Lung (tissue), 12 donors: ENCODE measurements around the gene SART3. TPM values are rescaled to one million over a fixed set of nuclear protein-coding genes. Genes with fewer than 3 reads are reported as not detected.

Experiments
- ATAC-seq: fragments of 200-7000 bp; cut with Tn5 transposase; one replicate; pipeline ENCODE4 v1.9.1; 2020; ENCODE audit warnings: moderate number of reproducible peaks; ENCODE audit not compliant: insufficient read depth, low FRiP score
- DNase-seq, 3 donors: peaks; one replicate each; pipeline ENCODE4 v3.0.0-alpha.2; 2013 to 2017
- H3K27ac ChIP-seq, 2 donors: one replicate each; pipeline ENCODE4 v1.5.1; 2013; ENCODE audit warnings: mild to moderate bottlenecking in 2 of 2, moderate library complexity in 2 of 2, control low read depth in 1 of 2, inconsistent platforms in 1 of 2, low read depth in 1 of 2, low read length in 1 of 2
- H3K27me3 ChIP-seq, 3 donors: one replicate each; pipeline ENCODE4 v1.5.1; 2013; ENCODE audit warnings: low read length in 2 of 3; ENCODE audit not compliant: control insufficient read depth in 3 of 3, insufficient read depth in 3 of 3
- H3K36me3 ChIP-seq, 4 donors: one replicate each; pipeline ENCODE4 v1.5.1; 2013; ENCODE audit warnings: low read length in 4 of 4, mild to moderate bottlenecking in 1 of 4, moderate library complexity in 1 of 4; ENCODE audit not compliant: control insufficient read depth in 4 of 4, insufficient read depth in 4 of 4
- H3K4me1 ChIP-seq, 5 donors: one replicate each; pipeline ENCODE4 v1.5.1; 2013; ENCODE audit warnings: low read length in 5 of 5, mild to moderate bottlenecking in 2 of 5, moderate library complexity in 1 of 5; ENCODE audit not compliant: control insufficient read depth in 5 of 5, insufficient read depth in 5 of 5
- H3K4me3 ChIP-seq: one replicate; pipeline ENCODE4 v1.5.1; 2013; ENCODE audit warnings: mild to moderate bottlenecking, control low read depth, moderate library complexity
- H3K9ac ChIP-seq, 2 donors: one replicate each; pipeline ENCODE4 v1.5.1; 2013; ENCODE audit warnings: low read length in 2 of 2, control low read depth in 1 of 2; ENCODE audit not compliant: insufficient read depth in 1 of 2
- H3K9me3 ChIP-seq, 4 donors: one replicate each; pipeline ENCODE4 v1.5.1; 2013; ENCODE audit warnings: low read length in 3 of 4, mild to moderate bottlenecking in 1 of 4, moderate library complexity in 1 of 4; ENCODE audit not compliant: control insufficient read depth in 4 of 4, insufficient read depth in 3 of 4
- WGBS, 2 donors: extraction: QIAGEN DNeasy Blood & Tissue Kit; methylation state at CpG; one replicate each; pipeline ENCODE4 v1.1.7; 2013; 5-methylcytosine and 5-hydroxymethylcytosine counted together
- polyA plus RNA-seq, 2 donors: library from polyadenylated mRNA; stranded (reverse); fragments of 200-250 nt; gene quantifications; one replicate each; pipeline ENCODE4 v1.2.1, GENCODE V29; 2013
- total RNA-seq, 2 donors: library from RNA; depleted of rRNA in 1 of 2; stranded (reverse); fragments of >200 nt in 1 of 2; gene quantifications; one replicate each; pipeline ENCODE4 v1.2.1, GENCODE V29; 2014 to 2021
- TF ChIP-seq, protein P1 (sequence below): IDR thresholded peaks from 2 replicates; pipeline ENCODE4 v1.5.1; 2012; ENCODE audit warnings: mild to moderate bottlenecking; ENCODE audit errors: control extremely low read depth, extremely low read depth
- donor health status: control.
- donor health status: control.
- donor health status: Bipolar disorder and iron deficiency.
- donor health status: healthy.
- donor health status: DM: yes; HTN: yes; CAD: no.

Gene SART3
- total and polyA plus RNA-seq, 4 donors: 12.2 to 107 (median 34.9) TPM

GRCh38 chr12:108563136-108563803 is 2.3 kb upstream of the SART3 start:
- ATAC-seq: no peak
- Histone ChIP-seq H3K27ac (peak overlapping the region; percentile 90 to 98), H3K36me3 (peaks cover 17 to 39% (median 31%) of the 10 kb centered on the region in 4 donors), H3K27me3 (no peaks in the 10 kb centered on the region), H3K9me3 (no peaks in the 10 kb centered on the region), H3K4me1 (peaks cover 0 to 26% (median 9%) of the 10 kb centered on the region in 5 donors), H3K9ac (peak overlapping the region; percentile 44 to 85), H3K4me3 (peak overlapping the region; percentile 96)
- 1 to 2% methylated on average over 14 of the region's 14 CpGs for WGBS, 2 donors
- peak; percentile 86 to 91 (median 90) for DNase-seq
- TF ChIP-seq, protein P1, sequence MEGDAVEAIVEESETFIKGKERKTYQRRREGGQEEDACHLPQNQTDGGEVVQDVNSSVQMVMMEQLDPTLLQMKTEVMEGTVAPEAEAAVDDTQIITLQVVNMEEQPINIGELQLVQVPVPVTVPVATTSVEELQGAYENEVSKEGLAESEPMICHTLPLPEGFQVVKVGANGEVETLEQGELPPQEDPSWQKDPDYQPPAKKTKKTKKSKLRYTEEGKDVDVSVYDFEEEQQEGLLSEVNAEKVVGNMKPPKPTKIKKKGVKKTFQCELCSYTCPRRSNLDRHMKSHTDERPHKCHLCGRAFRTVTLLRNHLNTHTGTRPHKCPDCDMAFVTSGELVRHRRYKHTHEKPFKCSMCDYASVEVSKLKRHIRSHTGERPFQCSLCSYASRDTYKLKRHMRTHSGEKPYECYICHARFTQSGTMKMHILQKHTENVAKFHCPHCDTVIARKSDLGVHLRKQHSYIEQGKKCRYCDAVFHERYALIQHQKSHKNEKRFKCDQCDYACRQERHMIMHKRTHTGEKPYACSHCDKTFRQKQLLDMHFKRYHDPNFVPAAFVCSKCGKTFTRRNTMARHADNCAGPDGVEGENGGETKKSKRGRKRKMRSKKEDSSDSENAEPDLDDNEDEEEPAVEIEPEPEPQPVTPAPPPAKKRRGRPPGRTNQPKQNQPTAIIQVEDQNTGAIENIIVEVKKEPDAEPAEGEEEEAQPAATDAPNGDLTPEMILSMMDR: peak; percentile 90

- peak within 1 kb of the TSS; percentile 96 for H3K4me3 ChIP-seq
- peak within 1 kb of the TSS; percentile 81 to 90 for H3K9ac ChIP-seq
- H3K9me3 ChIP-seq: no peaks in the 10 kb centered on the region
- peaks cover 10 to 33% (median 27%) of the 10 kb centered on the region in 4 donors for H3K36me3 ChIP-seq
- TF ChIP-seq, protein P1: no peak
- peaks cover 0 to 26% (median 12%) of the 10 kb centered on the region in 5 donors for H3K4me1 ChIP-seq
- H3K27me3 ChIP-seq: no peaks in the 10 kb centered on the region
- ATAC-seq (peak; percentile 87), DNase-seq (peak; percentile 99)
- 0 to 1% methylated on average over 69 to 72 of the region's 72 CpGs for WGBS, 2 donors
- H3K27ac ChIP-seq: peak within 1 kb of the TSS; percentile 90 to 98
Measured at GRCh38 chr12:108562348-108563135, 1.6 kb upstream of the SART3 start, which contains the start of gene ISCU. Gene ISCU, plus strand, starts transcription at chr12:108562596. Its CDS starts 27 bp downstream, at chr12:108562623.

DNA sequence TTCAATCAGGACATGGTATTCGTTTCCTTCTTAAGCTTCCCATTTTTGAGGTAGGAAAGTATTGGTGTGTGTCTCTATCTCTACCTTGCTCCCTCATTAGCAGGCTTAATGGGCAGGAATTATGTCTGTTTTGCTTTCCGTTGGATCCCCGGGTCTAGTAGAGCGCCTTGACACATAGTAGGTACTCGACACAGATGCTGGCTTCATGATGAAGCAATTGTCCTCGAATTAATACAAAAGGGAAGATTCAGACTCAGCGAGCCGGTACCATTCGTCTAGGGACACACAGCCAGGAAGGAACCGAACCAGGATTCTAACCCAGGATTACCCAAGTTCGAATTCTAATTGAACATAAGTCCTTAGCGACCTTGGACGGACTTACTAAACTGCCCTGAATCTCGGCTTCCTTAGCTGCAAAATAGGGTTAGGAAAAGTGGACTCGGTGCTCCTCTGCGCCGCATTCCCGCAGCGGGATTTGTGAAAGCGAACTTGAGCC is 927 bp upstream of the SART3 start:
- H3K27ac ChIP-seq: peak overlapping the region; percentile 45 to 90
- no peak for ATAC-seq

More for the DNA sequence above, 927 bp upstream of the SART3 start:
- peaks cover 4 to 33% (median 22%) of the 10 kb centered on the region in 4 donors for H3K36me3 ChIP-seq
- H3K9me3 ChIP-seq: no peaks in the 10 kb centered on the region
- TF ChIP-seq, protein P1: no peak
- WGBS, 2 donors: 0 to 1% methylated on average over 20 of the region's 20 CpGs
- DNase-seq: no peak
- peaks cover 0 to 26% (median 14%) of the 10 kb centered on the region in 5 donors for H3K4me1 ChIP-seq
- peak overlapping the region; percentile 47 for H3K4me3 ChIP-seq
- no peaks in the 10 kb centered on the region for H3K27me3 ChIP-seq
- H3K9ac ChIP-seq: peak overlapping the region; percentile 81 to 90
